Neural cell (in vitro differentiated cells): ENCODE results near the gene SMAP1. TPM values are rescaled to one million over a fixed set of nuclear protein-coding genes. Genes with fewer than 3 reads are reported as not detected.

Experiments used
- H2AFZ ChIP-seq: fragments of 200-600, 300-800 bp; sonication (generic), shearing (Covaris generic); 2 replicates; pipeline ENCODE4 v1.6.0; 2014; ENCODE audit warnings: low read depth, mild to moderate bottlenecking, antibody characterized with exemption, low read length, moderate library complexity
- H3F3A ChIP-seq: fragments of 200-600 bp; shearing (Covaris generic); 2 replicates; pipeline ENCODE4 v1.6.1; 2016; ENCODE audit warnings: mild to moderate bottlenecking, moderate library complexity, mixed read lengths, antibody characterized with exemption, low read length; ENCODE audit not compliant: insufficient read depth, poor library complexity, severe bottlenecking
- H3K27ac ChIP-seq: fragments of 200-600, 300-800 bp; sonication (generic), shearing (Covaris generic); 2 replicates; pipeline ENCODE4 v1.5.1; 2014; ENCODE audit warnings: mild to moderate bottlenecking, low read length, moderate library complexity
- H3K27me3 ChIP-seq: fragments of 300-800, 200-600 bp; sonication (generic), shearing (Covaris generic); 2 replicates; pipeline ENCODE4 v1.6.0; 2014; ENCODE audit warnings: mild to moderate bottlenecking, low read depth, low read length, moderate library complexity; ENCODE audit not compliant: insufficient read depth
- H3K36me3 ChIP-seq: fragments of 300-800, 200-600 bp; sonication (generic), shearing (Covaris generic); 2 replicates; pipeline ENCODE4 v1.5.1; 2014; ENCODE audit warnings: mild to moderate bottlenecking, antibody characterized with exemption, low read length, moderate library complexity; ENCODE audit not compliant: insufficient read depth
- H3K4me2 ChIP-seq: fragments of 300-800, 200-600 bp; sonication (generic), shearing (Covaris generic); 2 replicates; pipeline ENCODE4 v1.6.0; 2014; ENCODE audit warnings: mild to moderate bottlenecking, low read length
- H3K4me3 ChIP-seq: fragments of 300-800, 200-600 bp; sonication (generic), shearing (Covaris generic); 2 replicates; pipeline ENCODE4 v1.5.1; 2014; ENCODE audit warnings: mild to moderate bottlenecking, low read length, moderate library complexity
- H3K79me2 ChIP-seq: fragments of 200-600 bp; shearing (Covaris generic); replicated peaks from 2 replicates; pipeline ENCODE4 v1.6.0; 2014; ENCODE audit warnings: mild to moderate bottlenecking, low read length, moderate library complexity; ENCODE audit not compliant: insufficient read depth
- H3K9ac ChIP-seq: fragments of 300-800, 200-600 bp; sonication (generic), shearing (Covaris generic); 2 replicates; pipeline ENCODE4 v1.6.1; 2016; ENCODE audit warnings: mild to moderate bottlenecking, low read length, mixed read lengths
- H3K9me2 ChIP-seq: fragments of 200-600 bp; shearing (Covaris generic); 2 replicates; pipeline ENCODE4 v1.6.1; 2016; ENCODE audit warnings: mild to moderate bottlenecking, low read length, mixed read lengths; ENCODE audit not compliant: insufficient read depth
- H3K9me3 ChIP-seq: fragments of 200-600, 300-800 bp; sonication (generic), shearing (Covaris generic); 2 replicates; pipeline ENCODE4 v1.6.1; 2016; ENCODE audit warnings: mild to moderate bottlenecking, mixed run types, low read length, moderate library complexity, mixed read lengths
- H4K20me1 ChIP-seq: fragments of 200-600 bp; shearing (Covaris generic); 2 replicates; pipeline ENCODE4 v1.6.1; 2016; ENCODE audit warnings: mild to moderate bottlenecking, mixed run types; ENCODE audit not compliant: insufficient read depth
- EP300 ChIP-seq: fragments of 450-650 bp; conservative IDR thresholded peaks from 2 replicates; pipeline ENCODE4 v1.6.1; 2014; ENCODE audit warnings: antibody characterized with exemption, mild to moderate bottlenecking, moderate library complexity; ENCODE audit not compliant: poor library complexity, severe bottlenecking
- EZH2 ChIP-seq: fragments of 200-600, 300-800 bp; shearing (Covaris generic), sonication (generic); IDR thresholded peaks from 2 replicates; pipeline ENCODE4 v1.6.1; 2014; ENCODE audit warnings: antibody characterized with exemption, low read length, borderline replicate concordance, mild to moderate bottlenecking; ENCODE audit not compliant: insufficient read depth, poor library complexity, severe bottlenecking
- MXI1 ChIP-seq: fragments of 450-650 bp; conservative IDR thresholded peaks from 2 replicates; pipeline ENCODE4 v1.6.1; 2014; ENCODE audit warnings: antibody characterized with exemption, mild to moderate bottlenecking; ENCODE audit not compliant: poor library complexity, severe bottlenecking
- POLR2AphosphoS5 ChIP-seq: IDR thresholded peaks from 2 replicates; pipeline ENCODE4 v1.6.1; 2012
- RAD21 ChIP-seq: fragments of 450-650 bp; conservative IDR thresholded peaks from 2 replicates; pipeline ENCODE4 v1.6.1; 2014; ENCODE audit warnings: antibody characterized with exemption, mild to moderate bottlenecking, moderate library complexity
- SMC3 ChIP-seq: fragments of 450-650 bp; conservative IDR thresholded peaks from 2 replicates; pipeline ENCODE4 v1.6.1; 2014; ENCODE audit warnings: antibody characterized with exemption, mild to moderate bottlenecking, moderate library complexity; ENCODE audit not compliant: poor library complexity
- TAF1 ChIP-seq: IDR thresholded peaks from 2 replicates; pipeline ENCODE4 v1.6.1; 2012; ENCODE audit warnings: low read depth
- polyA plus RNA-seq: library from polyadenylated mRNA; depleted of rRNA; stranded (reverse); fragments of >200 nt; gene quantifications from 2 replicates; pipeline ENCODE4 v1.2.3, GENCODE V29; 2014
- TF ChIP-seq, protein P1 (sequence below): fragments of 450-650 bp; IDR thresholded peaks from 2 replicates; pipeline ENCODE4 v1.5.1; 2014; ENCODE audit warnings: antibody characterized with exemption, mild to moderate bottlenecking, moderate library complexity; ENCODE audit not compliant: poor library complexity, severe bottlenecking
- TF ChIP-seq, protein P2 (sequence below): IDR thresholded peaks from 2 replicates; pipeline ENCODE4 v1.6.1; 2012; ENCODE audit warnings: borderline replicate concordance

SMAP1 gene
- polyA plus RNA-seq, 1 donor from 2014 or later: 43.7 TPM

DNA sequence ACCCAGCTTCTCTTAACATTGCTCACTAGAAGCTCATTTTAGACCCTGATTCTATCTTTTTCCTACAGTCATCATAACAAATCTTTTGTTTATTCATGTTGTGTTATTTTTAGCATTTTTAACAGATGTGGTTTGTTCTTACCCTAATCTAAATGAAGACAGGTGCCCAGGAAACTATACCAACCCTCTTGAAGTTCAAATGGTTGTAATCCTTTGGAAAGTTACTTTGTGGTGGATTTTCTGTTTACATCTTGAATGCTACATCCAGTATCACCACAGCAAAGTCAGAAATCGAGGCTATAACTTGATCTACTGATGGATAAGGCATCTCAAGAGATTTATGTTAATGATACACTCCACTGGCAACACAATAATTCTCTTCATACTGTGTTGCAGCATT lies 26.2 kb downstream of the SMAP1 start:
- no peak for TF ChIP-seq POLR2AphosphoS5
- no peak for TF ChIP-seq TAF1
- no peak for TF ChIP-seq EZH2
- TF ChIP-seq, protein P1, sequence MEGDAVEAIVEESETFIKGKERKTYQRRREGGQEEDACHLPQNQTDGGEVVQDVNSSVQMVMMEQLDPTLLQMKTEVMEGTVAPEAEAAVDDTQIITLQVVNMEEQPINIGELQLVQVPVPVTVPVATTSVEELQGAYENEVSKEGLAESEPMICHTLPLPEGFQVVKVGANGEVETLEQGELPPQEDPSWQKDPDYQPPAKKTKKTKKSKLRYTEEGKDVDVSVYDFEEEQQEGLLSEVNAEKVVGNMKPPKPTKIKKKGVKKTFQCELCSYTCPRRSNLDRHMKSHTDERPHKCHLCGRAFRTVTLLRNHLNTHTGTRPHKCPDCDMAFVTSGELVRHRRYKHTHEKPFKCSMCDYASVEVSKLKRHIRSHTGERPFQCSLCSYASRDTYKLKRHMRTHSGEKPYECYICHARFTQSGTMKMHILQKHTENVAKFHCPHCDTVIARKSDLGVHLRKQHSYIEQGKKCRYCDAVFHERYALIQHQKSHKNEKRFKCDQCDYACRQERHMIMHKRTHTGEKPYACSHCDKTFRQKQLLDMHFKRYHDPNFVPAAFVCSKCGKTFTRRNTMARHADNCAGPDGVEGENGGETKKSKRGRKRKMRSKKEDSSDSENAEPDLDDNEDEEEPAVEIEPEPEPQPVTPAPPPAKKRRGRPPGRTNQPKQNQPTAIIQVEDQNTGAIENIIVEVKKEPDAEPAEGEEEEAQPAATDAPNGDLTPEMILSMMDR: no peak
- no peak for TF ChIP-seq SMC3
- no peak for TF ChIP-seq MXI1
- TF ChIP-seq, protein P2, sequence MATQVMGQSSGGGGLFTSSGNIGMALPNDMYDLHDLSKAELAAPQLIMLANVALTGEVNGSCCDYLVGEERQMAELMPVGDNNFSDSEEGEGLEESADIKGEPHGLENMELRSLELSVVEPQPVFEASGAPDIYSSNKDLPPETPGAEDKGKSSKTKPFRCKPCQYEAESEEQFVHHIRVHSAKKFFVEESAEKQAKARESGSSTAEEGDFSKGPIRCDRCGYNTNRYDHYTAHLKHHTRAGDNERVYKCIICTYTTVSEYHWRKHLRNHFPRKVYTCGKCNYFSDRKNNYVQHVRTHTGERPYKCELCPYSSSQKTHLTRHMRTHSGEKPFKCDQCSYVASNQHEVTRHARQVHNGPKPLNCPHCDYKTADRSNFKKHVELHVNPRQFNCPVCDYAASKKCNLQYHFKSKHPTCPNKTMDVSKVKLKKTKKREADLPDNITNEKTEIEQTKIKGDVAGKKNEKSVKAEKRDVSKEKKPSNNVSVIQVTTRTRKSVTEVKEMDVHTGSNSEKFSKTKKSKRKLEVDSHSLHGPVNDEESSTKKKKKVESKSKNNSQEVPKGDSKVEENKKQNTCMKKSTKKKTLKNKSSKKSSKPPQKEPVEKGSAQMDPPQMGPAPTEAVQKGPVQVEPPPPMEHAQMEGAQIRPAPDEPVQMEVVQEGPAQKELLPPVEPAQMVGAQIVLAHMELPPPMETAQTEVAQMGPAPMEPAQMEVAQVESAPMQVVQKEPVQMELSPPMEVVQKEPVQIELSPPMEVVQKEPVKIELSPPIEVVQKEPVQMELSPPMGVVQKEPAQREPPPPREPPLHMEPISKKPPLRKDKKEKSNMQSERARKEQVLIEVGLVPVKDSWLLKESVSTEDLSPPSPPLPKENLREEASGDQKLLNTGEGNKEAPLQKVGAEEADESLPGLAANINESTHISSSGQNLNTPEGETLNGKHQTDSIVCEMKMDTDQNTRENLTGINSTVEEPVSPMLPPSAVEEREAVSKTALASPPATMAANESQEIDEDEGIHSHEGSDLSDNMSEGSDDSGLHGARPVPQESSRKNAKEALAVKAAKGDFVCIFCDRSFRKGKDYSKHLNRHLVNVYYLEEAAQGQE: no peak
- no peaks in the 10 kb centered on the region for H3K9me3 ChIP-seq
- no peak overlapping the region for H2AFZ ChIP-seq
- H3K4me2 ChIP-seq: no peak overlapping the region
- H3K4me3 ChIP-seq: no peak overlapping the region
- no peak overlapping the region for H3K9ac ChIP-seq
- no peaks in the 10 kb centered on the region for H3K9me2 ChIP-seq
- H4K20me1 ChIP-seq: no peaks in the 10 kb centered on the region
- H3F3A ChIP-seq: no peaks in the 10 kb centered on the region
- no peaks in the 10 kb centered on the region for H3K36me3 ChIP-seq
- H3K79me2 ChIP-seq: peaks cover 41% of the 10 kb centered on the region
- no peak overlapping the region for H3K27ac ChIP-seq
- no peaks in the 10 kb centered on the region for H3K27me3 ChIP-seq

DNA sequence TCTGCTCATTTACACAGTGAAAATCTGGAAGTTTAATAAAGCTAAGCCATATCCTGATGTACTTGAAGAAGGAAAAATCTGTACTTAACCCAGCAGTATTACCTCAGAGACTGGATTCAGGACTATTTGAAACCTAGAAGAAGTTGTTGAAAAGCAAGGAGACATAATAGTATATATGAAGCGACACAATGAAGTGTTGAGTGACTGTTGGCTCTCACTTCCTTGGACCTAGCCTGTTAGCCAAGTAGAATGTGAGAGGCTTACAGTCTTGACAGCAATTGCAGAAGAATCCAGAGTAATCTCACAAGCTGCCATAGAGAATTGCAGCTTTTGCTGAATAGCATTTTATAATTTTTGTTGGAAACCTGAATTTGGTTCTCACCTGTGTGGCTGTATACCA lies 26.7 kb downstream of the SMAP1 start:
- H3K27me3 ChIP-seq: no peaks in the 10 kb centered on the region

More for the DNA sequence above, 26.7 kb downstream of the SMAP1 start:
- Histone ChIP-seq H4K20me1 (no peaks in the 10 kb centered on the region), H3K9me2 (no peaks in the 10 kb centered on the region), H3K4me2 (no peak overlapping the region), H3K36me3 (no peaks in the 10 kb centered on the region), H3K9me3 (no peaks in the 10 kb centered on the region), H2AFZ (no peak overlapping the region), H3K9ac (no peak overlapping the region), H3K79me2 (peaks cover 39% of the 10 kb centered on the region), H3K27ac (no peak overlapping the region), H3K4me3 (no peak overlapping the region), H3F3A (no peaks in the 10 kb centered on the region)
- TF ChIP-seq EP300: no peak
- TF ChIP-seq RAD21: no peak
- TF ChIP-seq, protein P1: no peak
- TF ChIP-seq SMC3: no peak
- TF ChIP-seq EZH2: no peak
- TF ChIP-seq MXI1: no peak
